HG03066 (cell line): ENCODE data around the gene ZNF883.
"Not testable (repeated sequence)": the region's sequence is repeated elsewhere in the genome, so short reads cannot be mapped to it uniquely, and the experiment has no call there.

ENCODE experiments used
- ATAC-seq: cut with Tn5 transposase; IDR thresholded peaks from one replicate; pipeline ENCODE4 v1.9.1; 2021; ENCODE audit warnings: low read depth; ENCODE audit not compliant: unreplicated experiment

Gene ZNF883

GRCh38 chr9:113011911-113012381 lies at the start of gene ZNF883:
ZNF883 (minus strand) TSS chr9:113012192.
- ATAC-seq = no peak

GRCh38 chr9:113061072-113061850 lies 49.3 kb upstream of the ZNF883 start:
- not testable (repeated sequence) for ATAC-seq

GRCh38 chr9:113059581-113060284 lies 47.7 kb upstream of the ZNF883 start:
- ATAC-seq = not testable (repeated sequence)

GRCh38 chr9:113057193-113057592 lies 45.2 kb upstream of the ZNF883 start:
- ATAC-seq = no peak

- ATAC-seq = peak; percentile 99
Measured at GRCh38 chr9:113056191-113057106, 44.5 kb upstream of the ZNF883 start, which contains the start of gene ZFP37. ZFP37 (minus strand) TSS chr9:113056724; CDS start chr9:113056688, 36 bp downstream.

- no peak for ATAC-seq
Measured at GRCh38 chr9:113042884-113043657, 31.1 kb upstream of the ZNF883 start.

GRCh38 chr9:113026200-113026599 lies 14.2 kb upstream of the ZNF883 start:
- ATAC-seq = no peak

GRCh38 chr9:113018247-113018646 lies 6.3 kb upstream of the ZNF883 start:
- ATAC-seq = no peak

GRCh38 chr9:113012492-113012891 lies 500 bp upstream of the ZNF883 start:
- no peak for ATAC-seq

GRCh38 chr9:113005777-113006176 lies 6.2 kb downstream of the ZNF883 start:
- ATAC-seq = no peak

- ATAC-seq = no peak
Measured at GRCh38 chr9:112997236-112997941, 14.6 kb downstream of the ZNF883 start.

GRCh38 chr9:112971415-112971814 lies 40.6 kb downstream of the ZNF883 start:
- no peak for ATAC-seq

GRCh38 chr9:112970939-112971338 lies 41.1 kb downstream of the ZNF883 start:
- no peak for ATAC-seq

- no peak for ATAC-seq
Measured at GRCh38 chr9:112969730-112970129, 42.3 kb downstream of the ZNF883 start.

GRCh38 chr9:112955550-112955949 lies 56.4 kb downstream of the ZNF883 start:
- ATAC-seq = no peak

GRCh38 chr9:112945620-112946208 lies 66.3 kb downstream of the ZNF883 start:
- no peak for ATAC-seq

GRCh38 chr9:112939418-112939817 lies 72.6 kb downstream of the ZNF883 start:
- ATAC-seq = no peak

- ATAC-seq = no peak
Measured at GRCh38 chr9:112933696-112934095, 78.3 kb downstream of the ZNF883 start.
